Fibroblast of mammary gland (primary cell): ENCODE results near the gene STING1.
"Not testable (repeated sequence)": the region's sequence is repeated elsewhere in the genome, so short reads cannot be mapped to it uniquely, and the experiment has no call there.

Source experiments
- DNase-seq: peaks from one replicate; pipeline ENCODE4 v3.0.0-alpha.2; 2010; ENCODE audit warnings: low read depth
- H3K4me3 ChIP-seq: 2 replicates; pipeline ENCODE4 v1.5.1; 2011; ENCODE audit warnings: low read depth, mild to moderate bottlenecking, low read length, moderate library complexity; ENCODE audit not compliant: control insufficient read depth
- TF ChIP-seq, protein P1 (sequence below): conservative IDR thresholded peaks from 2 replicates; pipeline ENCODE4 v1.5.1; 2011; ENCODE audit warnings: low read depth, low read length, inconsistent platforms; ENCODE audit not compliant: control insufficient read depth, insufficient read depth

STING1 gene

DNA sequence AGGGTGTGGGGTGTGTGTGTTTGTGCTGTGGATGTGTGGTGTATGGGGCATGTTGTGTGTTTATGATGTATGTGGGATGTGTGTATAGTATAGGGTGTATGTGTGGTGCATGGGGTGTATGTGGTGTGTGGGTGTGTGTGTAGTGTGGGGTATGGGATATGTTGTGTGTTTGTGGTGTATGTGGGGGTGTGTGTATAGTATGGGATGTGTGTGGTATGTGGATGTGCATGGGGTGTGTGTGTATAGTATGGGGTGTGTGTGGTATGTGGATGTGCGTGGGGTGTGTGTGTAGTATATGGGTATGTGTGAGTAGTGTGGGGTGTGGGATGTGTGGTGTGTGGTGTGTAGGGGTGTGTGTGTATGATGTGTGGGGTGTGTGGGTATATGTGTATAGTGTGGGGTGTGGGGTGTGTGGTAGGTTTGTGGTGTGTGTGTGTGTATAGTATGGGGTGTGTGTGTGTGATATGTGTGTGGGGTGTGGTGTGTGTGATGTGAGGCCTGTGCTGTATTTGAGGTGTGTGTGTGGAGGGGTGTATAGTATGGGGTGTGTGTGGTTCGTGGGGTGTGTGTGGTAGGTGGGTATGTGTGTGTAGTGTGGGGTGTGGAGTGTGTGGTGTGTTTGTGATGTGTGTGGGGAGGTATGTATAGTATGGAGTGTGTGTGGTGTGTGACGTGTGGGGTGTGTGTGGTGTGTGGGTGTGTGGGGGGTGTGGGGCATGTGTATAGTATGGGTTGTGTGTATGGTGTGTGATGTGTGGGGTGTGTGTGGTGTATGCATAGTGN is 30.5 kb downstream of the STING1 start:
- H3K4me3 ChIP-seq, result no peak overlapping the region
- TF ChIP-seq, protein P1, sequence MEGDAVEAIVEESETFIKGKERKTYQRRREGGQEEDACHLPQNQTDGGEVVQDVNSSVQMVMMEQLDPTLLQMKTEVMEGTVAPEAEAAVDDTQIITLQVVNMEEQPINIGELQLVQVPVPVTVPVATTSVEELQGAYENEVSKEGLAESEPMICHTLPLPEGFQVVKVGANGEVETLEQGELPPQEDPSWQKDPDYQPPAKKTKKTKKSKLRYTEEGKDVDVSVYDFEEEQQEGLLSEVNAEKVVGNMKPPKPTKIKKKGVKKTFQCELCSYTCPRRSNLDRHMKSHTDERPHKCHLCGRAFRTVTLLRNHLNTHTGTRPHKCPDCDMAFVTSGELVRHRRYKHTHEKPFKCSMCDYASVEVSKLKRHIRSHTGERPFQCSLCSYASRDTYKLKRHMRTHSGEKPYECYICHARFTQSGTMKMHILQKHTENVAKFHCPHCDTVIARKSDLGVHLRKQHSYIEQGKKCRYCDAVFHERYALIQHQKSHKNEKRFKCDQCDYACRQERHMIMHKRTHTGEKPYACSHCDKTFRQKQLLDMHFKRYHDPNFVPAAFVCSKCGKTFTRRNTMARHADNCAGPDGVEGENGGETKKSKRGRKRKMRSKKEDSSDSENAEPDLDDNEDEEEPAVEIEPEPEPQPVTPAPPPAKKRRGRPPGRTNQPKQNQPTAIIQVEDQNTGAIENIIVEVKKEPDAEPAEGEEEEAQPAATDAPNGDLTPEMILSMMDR, result no peak
- no peak for DNase-seq

DNA sequence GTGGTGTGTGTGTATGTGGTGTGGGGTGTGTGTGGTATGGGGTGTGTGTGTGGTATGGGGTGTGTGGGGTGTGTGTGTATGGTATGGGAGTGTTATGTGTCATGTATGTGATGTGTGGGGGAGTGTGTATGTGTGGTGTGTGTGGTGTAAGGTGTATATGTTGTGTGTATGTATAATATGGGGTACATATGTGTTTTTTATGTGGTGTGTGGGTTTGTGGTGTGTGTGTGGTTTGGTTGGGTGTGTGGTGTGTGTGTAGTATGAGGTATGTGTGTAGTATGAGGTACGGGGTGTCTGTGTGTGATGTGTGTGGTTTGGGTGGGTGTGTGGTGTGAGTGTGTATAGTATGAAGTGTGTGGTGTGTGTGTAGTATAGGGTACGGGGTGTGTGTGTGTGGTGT is 31.4 kb downstream of the STING1 start:
- no peak overlapping the region for H3K4me3 ChIP-seq
- TF ChIP-seq, protein P1, result no peak
- no peak for DNase-seq

DNA sequence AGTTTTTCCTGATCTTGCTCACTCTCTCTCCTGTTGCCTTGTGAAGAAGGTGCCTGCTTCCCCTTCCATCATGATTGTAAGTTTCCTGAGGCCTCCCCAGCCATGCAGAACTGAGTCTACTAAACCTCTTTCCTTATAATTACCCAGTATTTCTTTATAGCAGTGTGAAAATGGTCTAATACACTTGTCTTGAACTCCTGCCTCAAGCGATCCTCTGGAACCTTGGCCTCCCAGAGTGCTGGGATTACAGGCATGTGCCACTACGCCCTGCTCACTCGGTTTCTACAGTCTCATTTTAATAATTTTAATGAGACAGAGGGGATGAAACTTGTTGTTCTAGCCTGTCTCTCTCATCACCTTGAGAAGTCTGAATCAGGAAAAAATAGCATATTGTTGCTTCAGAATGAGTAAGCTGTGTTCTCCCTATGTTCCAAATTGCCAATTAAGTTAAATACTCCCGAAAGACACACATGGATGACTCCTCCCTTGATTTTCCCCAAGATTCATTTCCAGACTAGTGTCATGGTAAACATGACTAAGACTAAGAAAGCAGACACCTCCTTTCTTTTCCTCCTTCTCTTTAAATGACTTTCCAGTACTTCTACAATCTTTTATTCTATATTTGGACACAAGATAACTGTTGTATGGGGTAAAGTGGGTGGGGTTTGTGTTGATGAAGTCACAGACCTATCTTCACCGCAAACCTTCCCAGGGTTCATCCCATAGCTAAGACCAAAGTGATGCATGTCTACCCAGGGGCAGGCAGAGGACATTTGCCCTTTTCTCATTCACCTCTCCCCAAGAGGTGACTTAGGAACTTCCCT is 35.4 kb downstream of the STING1 start:
- DNase-seq, result peak; percentile 81
- H3K4me3 ChIP-seq, result no peak overlapping the region
- TF ChIP-seq, protein P1, result no peak

DNA sequence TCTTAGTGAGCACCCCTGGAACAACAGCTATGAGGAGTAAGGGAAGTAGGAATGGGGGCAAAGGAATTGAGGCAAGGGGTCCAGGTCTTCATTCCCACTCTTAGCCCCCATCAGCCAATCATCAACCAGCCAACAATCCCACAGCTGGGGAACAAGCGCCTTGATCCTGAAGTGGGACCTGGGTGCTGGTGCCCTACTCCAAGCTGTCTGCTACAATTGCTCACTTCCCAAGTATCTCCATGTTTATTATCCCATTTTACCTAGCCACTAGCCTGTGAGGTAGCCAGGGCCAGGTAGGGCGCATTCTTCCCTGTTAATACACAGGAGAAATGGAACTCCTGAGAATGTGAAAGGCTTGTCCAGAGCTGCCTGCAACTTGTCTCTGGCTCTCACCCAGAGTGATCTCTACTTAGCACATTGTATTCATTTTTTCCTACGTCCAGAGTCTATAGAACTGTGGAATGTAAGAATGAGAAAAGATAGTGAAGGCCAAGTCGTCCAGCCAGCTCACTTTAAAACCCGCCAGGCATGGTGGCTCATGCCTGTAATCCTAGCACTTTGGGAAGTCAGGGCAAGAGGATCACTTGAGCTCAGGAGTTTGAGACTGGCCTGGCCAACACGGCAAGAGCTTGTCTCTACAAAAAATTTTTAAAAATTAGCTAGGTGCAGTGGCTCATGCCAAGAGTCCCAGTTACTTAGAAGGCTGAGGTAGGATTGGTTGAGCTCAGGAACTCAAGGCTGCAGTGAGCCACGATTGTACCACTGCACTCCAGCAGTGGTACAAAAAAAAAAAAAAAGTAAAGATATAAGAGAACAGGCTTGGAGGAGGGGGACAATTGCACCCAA is 37.0 kb downstream of the STING1 start:
- TF ChIP-seq, protein P1, result no peak
- DNase-seq, result peak; percentile 30
- H3K4me3 ChIP-seq, result no peak overlapping the region

DNA sequence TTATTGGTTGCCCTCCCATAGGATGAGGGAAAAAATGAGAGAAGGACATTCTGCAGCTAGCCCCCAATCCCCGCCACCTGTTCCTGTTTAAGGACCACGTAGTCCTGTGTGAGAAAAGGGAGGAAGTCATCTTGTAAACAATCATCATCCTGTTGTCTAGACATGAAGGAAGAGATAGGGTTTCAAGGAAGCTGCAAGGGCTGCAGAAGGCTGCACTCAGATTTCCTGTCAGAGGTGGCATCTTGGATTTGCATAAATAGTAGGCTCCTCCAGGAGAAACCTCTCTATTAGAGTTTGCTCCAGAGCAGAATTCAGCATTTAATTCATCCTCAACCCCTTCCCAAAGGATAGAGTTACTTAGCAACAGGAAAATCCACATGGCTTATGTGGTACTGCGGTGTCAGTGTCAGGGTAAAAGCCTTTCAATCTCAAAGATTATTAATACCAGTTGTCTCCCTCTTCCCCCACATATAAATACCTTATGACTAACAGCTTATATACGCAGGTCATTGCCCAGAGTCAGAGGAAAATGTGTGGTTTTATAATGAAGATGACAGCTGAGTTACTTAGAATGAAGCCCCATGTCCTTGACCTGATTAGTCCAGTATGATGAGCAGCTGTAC is 38.6 kb downstream of the STING1 start:
- TF ChIP-seq, protein P1, result no peak
- peak; percentile 85 for DNase-seq
- no peak overlapping the region for H3K4me3 ChIP-seq

DNA sequence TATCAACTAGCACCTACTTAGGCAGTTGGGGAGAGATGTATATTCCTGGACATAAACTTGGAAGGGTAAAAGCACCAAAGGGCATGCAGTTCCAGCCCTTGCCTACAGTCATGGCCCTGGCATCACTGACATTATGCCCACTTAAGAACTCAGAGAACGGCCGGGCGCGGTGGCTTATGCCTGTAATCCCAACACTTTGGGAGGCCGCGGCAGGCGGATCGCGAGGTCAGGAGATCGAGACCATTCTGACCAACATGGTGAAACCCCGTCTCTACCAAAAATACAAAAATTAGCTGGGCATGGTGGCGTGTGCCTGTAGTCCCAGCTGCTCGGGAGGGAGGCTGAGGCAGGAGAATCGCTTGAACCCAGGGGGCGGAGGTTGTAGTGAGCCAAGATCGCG is 42.1 kb downstream of the STING1 start:
- not testable (repeated sequence) for DNase-seq, H3K4me3 ChIP-seq
